Smooth muscle cell of the brain vasculature (primary cell): Measurements from ENCODE around the gene TRAM2.

Experiments
- DNase-seq: peaks from one replicate; pipeline ENCODE4 v3.0.0-alpha.2; 2012; ENCODE audit warnings: low read depth, low spot score

Gene TRAM2

GRCh38 chr6:52530351-52530750, 46.5 kb downstream of the TRAM2 start:
- DNase-seq: no peak

- DNase-seq: no peak
Observed at GRCh38 chr6:52529311-52529710, 47.5 kb downstream of the TRAM2 start.

GRCh38 chr6:52527436-52527835, 49.4 kb downstream of the TRAM2 start:
- no peak for DNase-seq

GRCh38 chr6:52526634-52527033, 50.2 kb downstream of the TRAM2 start:
- DNase-seq: no peak

GRCh38 chr6:52524918-52525317, 51.9 kb downstream of the TRAM2 start:
- DNase-seq: no peak

GRCh38 chr6:52523378-52524142, 53.3 kb downstream of the TRAM2 start:
- no peak for DNase-seq

- DNase-seq: no peak
Observed at GRCh38 chr6:52522655-52523054, 54.2 kb downstream of the TRAM2 start.

- DNase-seq: no peak
Observed at GRCh38 chr6:52522151-52522626, 54.7 kb downstream of the TRAM2 start.

GRCh38 chr6:52519618-52520017, 57.2 kb downstream of the TRAM2 start:
- DNase-seq: no peak

- no peak for DNase-seq
Observed at GRCh38 chr6:52518279-52518945, 58.4 kb downstream of the TRAM2 start.

- DNase-seq: peak; percentile 91
Observed at GRCh38 chr6:52517502-52518278, 59.2 kb downstream of the TRAM2 start.

GRCh38 chr6:52516943-52517342, 59.9 kb downstream of the TRAM2 start:
- DNase-seq: no peak

- DNase-seq: no peak
Observed at GRCh38 chr6:52516269-52516668, 60.6 kb downstream of the TRAM2 start.

- DNase-seq: no peak
Observed at GRCh38 chr6:52515219-52515960, 61.5 kb downstream of the TRAM2 start.

GRCh38 chr6:52514514-52514913, 62.3 kb downstream of the TRAM2 start:
- DNase-seq: no peak

- DNase-seq: no peak
Observed at GRCh38 chr6:52513896-52514295, 63.0 kb downstream of the TRAM2 start.

GRCh38 chr6:52513464-52513863, 63.4 kb downstream of the TRAM2 start:
- no peak for DNase-seq

GRCh38 chr6:52512199-52512598, 64.7 kb downstream of the TRAM2 start:
- peak; percentile 65 for DNase-seq

GRCh38 chr6:52511572-52512151, 65.2 kb downstream of the TRAM2 start:
- DNase-seq: no peak

GRCh38 chr6:52511163-52511562, 65.7 kb downstream of the TRAM2 start:
- DNase-seq: no peak

GRCh38 chr6:52510213-52510562, 66.7 kb downstream of the TRAM2 start:
- no peak for DNase-seq
